ENCODE results near the gene HEPHL1.

DNA sequence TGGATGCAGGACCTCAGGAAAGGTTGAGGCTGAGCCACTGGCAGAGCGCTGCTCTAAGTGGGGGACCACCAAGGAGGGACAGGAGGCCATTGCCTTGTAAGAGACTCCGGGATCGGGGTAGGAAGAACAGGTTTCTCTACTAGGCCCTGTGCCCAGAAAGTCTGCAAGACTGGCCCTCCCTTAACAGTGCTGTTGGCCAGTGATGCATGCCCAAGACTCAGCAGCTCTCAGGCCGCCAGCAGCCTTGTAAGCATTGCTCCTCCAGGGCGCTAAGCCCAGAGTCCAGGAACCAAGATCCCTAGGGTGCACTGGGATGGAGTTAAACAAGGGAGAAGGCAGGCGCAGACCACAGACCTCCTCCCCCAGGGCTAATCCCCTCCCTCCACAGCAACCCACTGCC is 68.2 kb downstream of the HEPHL1 start:
- TF ChIP-seq CTCF (IDR thresholded peaks at IDR 0.05) (no peak), EZH2phosphoT487 (IDR thresholded peaks at IDR 0.05) (no peak), EZH2 (IDR thresholded peaks at IDR 0.05) (no peak)

Measured in neural progenitor cell (in vitro differentiated cells).